DLD1 (cell line): Measurements from ENCODE around the gene PLOD2.

Experiments used
- in situ Hi-C: cut with HindIII; loops from 2 replicates; pipeline ENCODE4 v1.10.0; 2017; ENCODE audit warnings: low sequenced_read_pairs

PLOD2 gene

GRCh38 chr3:146166826-146167225 lies 5.8 kb upstream of the PLOD2 start:
- in situ Hi-C loops = no loop called here

- in situ Hi-C loops = no loop called here
Observed at GRCh38 chr3:146166415-146166821, 5.4 kb upstream of the PLOD2 start.

- in situ Hi-C loops = no loop called here
Observed at GRCh38 chr3:146165877-146166276, 4.9 kb upstream of the PLOD2 start.

GRCh38 chr3:146164971-146165769 lies 4.2 kb upstream of the PLOD2 start:
- in situ Hi-C loops = no loop called here

- in situ Hi-C loops = no loop called here
Observed at GRCh38 chr3:146164506-146164905, 3.5 kb upstream of the PLOD2 start.

GRCh38 chr3:146164071-146164470 lies 3.1 kb upstream of the PLOD2 start:
- in situ Hi-C loops = no loop called here

- in situ Hi-C loops = no loop called here
Observed at GRCh38 chr3:146163584-146163983, 2.6 kb upstream of the PLOD2 start.

GRCh38 chr3:146162561-146162960 lies 1.6 kb upstream of the PLOD2 start:
- in situ Hi-C loops = no loop called here

GRCh38 chr3:146161663-146162002 lies 649 bp upstream of the PLOD2 start:
- in situ Hi-C loops = no loop called here

- in situ Hi-C loops = no loop called here
Observed at GRCh38 chr3:146160321-146160963, 542 bp downstream of the PLOD2 start.

- in situ Hi-C loops = no loop called here
Observed at GRCh38 chr3:146159616-146160320, 1.2 kb downstream of the PLOD2 start.

GRCh38 chr3:146159037-146159436 lies 1.9 kb downstream of the PLOD2 start:
- in situ Hi-C loops = no loop called here

- in situ Hi-C loops = no loop called here
Observed at GRCh38 chr3:146157325-146158060, 3.5 kb downstream of the PLOD2 start.

- in situ Hi-C loops = no loop called here
Observed at GRCh38 chr3:146156666-146157314, 4.2 kb downstream of the PLOD2 start.

GRCh38 chr3:146156095-146156494 lies 4.9 kb downstream of the PLOD2 start:
- in situ Hi-C loops = no loop called here

GRCh38 chr3:146154995-146155394 lies 6.0 kb downstream of the PLOD2 start:
- in situ Hi-C loops = no loop called here

- in situ Hi-C loops = no loop called here
Observed at GRCh38 chr3:146154316-146154715, 6.7 kb downstream of the PLOD2 start.

- in situ Hi-C loops = no loop called here
Observed at GRCh38 chr3:146153429-146153828, 7.6 kb downstream of the PLOD2 start.

GRCh38 chr3:146152834-146153233 lies 8.2 kb downstream of the PLOD2 start:
- in situ Hi-C loops = no loop called here

- in situ Hi-C loops = no loop called here
Observed at GRCh38 chr3:146148468-146148931, 12.5 kb downstream of the PLOD2 start.

- in situ Hi-C loops = no loop called here
Observed at GRCh38 chr3:146145642-146146041, 15.3 kb downstream of the PLOD2 start.
